Stimulated activated CD4-positive, alpha-beta T cell treated with anti-CD3 and anti-CD28 coated beads, Interleukin-12 subunit alpha, Interleukin-12 subunit beta, amount 100 ng/mL, for 4 hours (primary cell): ENCODE results near the gene SPRR2G.
"Not testable (repeated sequence)": the region's sequence is repeated elsewhere in the genome, so short reads cannot be mapped to it uniquely, and the experiment has no call there.

ENCODE experiments used
- DNase-seq: peaks from one replicate; pipeline ENCODE4 v3.0.0-alpha.2; 2020

SPRR2G gene

GRCh38 chr1:153112454-153112853, 38.2 kb downstream of the SPRR2G start:
- DNase-seq, result not testable (repeated sequence)

GRCh38 chr1:153100245-153100644, 50.4 kb downstream of the SPRR2G start:
- DNase-seq, result no peak
